IMR-90 (cell line): ENCODE measurements around the gene CPEB3. TPM values are rescaled to one million over a fixed set of nuclear protein-coding genes. Genes with fewer than 3 reads are reported as not detected.

Source experiments
- ATAC-seq: fragments of 200-7000 bp; cut with Tn5 transposase; 2 replicates; pipeline ENCODE4 v1.9.1; 2020; ENCODE audit warnings: low read depth, mild to moderate bottlenecking, moderate library complexity
- BruUV-seq: library from RNA; stranded (reverse); fragments of 400-500 nt; replicated peaks from 2 replicates; lab custom pipeline; 2021; lab: Mats Ljungman, UMichigan
- CTCF ChIA-PET: fragments of 300-600 bp; formaldehyde crosslinking; extraction: SDS; loops from one replicate; lab custom pipeline; 2021; ENCODE audit warnings: antibody characterized with exemption; lab: Yijun Ruan, JAX
- POLR2A ChIA-PET: fragments of 300-600 bp; sonication (Branson Sonifier 250); formaldehyde crosslinking; loops from one replicate; lab custom pipeline; 2022; ENCODE audit warnings: antibody characterized with exemption; ENCODE audit not compliant: unreplicated experiment; lab: Charles Lee
- DNase-seq: peaks from one replicate; pipeline ENCODE4 v3.0.0; 2013
- H2AFZ ChIP-seq: replicated peaks from 2 replicates; pipeline ENCODE3; 2013; ENCODE audit warnings: low read length, mild to moderate bottlenecking; ENCODE audit not compliant: poor library complexity
- H2AK5ac ChIP-seq: 2 replicates; pipeline ENCODE4 v1.6.1; 2013; ENCODE audit warnings: low read depth, low read length, inconsistent platforms
- H2AK9ac ChIP-seq: replicated peaks from 2 replicates; pipeline ENCODE3; 2013; ENCODE audit warnings: mild to moderate bottlenecking, low read depth, low read length, moderate library complexity; ENCODE audit not compliant: poor library complexity
- H2BK120ac ChIP-seq: 2 replicates; pipeline ENCODE4 v1.6.1; 2013; ENCODE audit warnings: low read depth, low read length, inconsistent platforms
- H2BK15ac ChIP-seq: 3 replicates; pipeline ENCODE4 v1.6.1; 2013; ENCODE audit warnings: low read depth, low read length, inconsistent platforms
- H2BK20ac ChIP-seq: 2 replicates; pipeline ENCODE4 v1.6.1; 2013; ENCODE audit warnings: low read depth, mild to moderate bottlenecking, inconsistent platforms, low read length, moderate library complexity
- H2BK5ac ChIP-seq: 2 replicates; pipeline ENCODE4 v1.6.1; 2013; ENCODE audit warnings: mild to moderate bottlenecking, low read depth, low read length, inconsistent platforms; ENCODE audit not compliant: poor library complexity, severe bottlenecking
- H3K14ac ChIP-seq: replicated peaks from 2 replicates; pipeline ENCODE4 v1.6.1; 2013; ENCODE audit warnings: low read depth, low read length, inconsistent platforms
- H3K18ac ChIP-seq: 2 replicates; pipeline ENCODE4 v1.6.1; 2013; ENCODE audit warnings: low read depth, low read length, control low read depth
- H3K23ac ChIP-seq: 2 replicates; pipeline ENCODE4 v1.6.1; 2013; ENCODE audit warnings: low read depth, low read length, inconsistent platforms
- H3K27ac ChIP-seq: 2 replicates; pipeline ENCODE4 v1.5.1; 2013; ENCODE audit warnings: mild to moderate bottlenecking, control low read depth, low read length; ENCODE audit not compliant: insufficient read depth
- H3K27me3 ChIP-seq: 2 replicates; pipeline ENCODE4 v1.6.1; 2013; ENCODE audit warnings: low read length; ENCODE audit not compliant: control insufficient read depth, insufficient read depth
- H3K36me3 ChIP-seq: 2 replicates; pipeline ENCODE4 v1.6.1; 2013; ENCODE audit warnings: low read length, mixed read lengths; ENCODE audit not compliant: control insufficient read depth, insufficient read depth
- H3K4ac ChIP-seq: 2 replicates; pipeline ENCODE4 v1.6.1; 2013; ENCODE audit warnings: low read depth, low read length, inconsistent platforms
- H3K4me1 ChIP-seq: 2 replicates; pipeline ENCODE4 v1.6.1; 2013; ENCODE audit warnings: low read length, mixed read lengths; ENCODE audit not compliant: control insufficient read depth, insufficient read depth
- H3K4me2 ChIP-seq: 2 replicates; pipeline ENCODE4 v1.6.1; 2013; ENCODE audit warnings: low read depth, mild to moderate bottlenecking, control low read depth, low read length, moderate library complexity
- H3K4me3 ChIP-seq: 2 replicates; pipeline ENCODE4 v1.5.1; 2013; ENCODE audit warnings: low read depth, mild to moderate bottlenecking, control low read depth, low read length, moderate library complexity; ENCODE audit not compliant: insufficient read depth
- H3K56ac ChIP-seq: 2 replicates; pipeline ENCODE4 v1.6.1; 2013; ENCODE audit warnings: low read length, inconsistent platforms; ENCODE audit not compliant: insufficient read depth; ENCODE audit errors: extremely low read depth
- H3K79me1 ChIP-seq, 2 experiments: 2 replicates each; pipeline ENCODE4 v1.6.1; 2013; ENCODE audit warnings: low read length in 2 of 2, inconsistent platforms in 1 of 2, low read depth in 1 of 2
- H3K9ac ChIP-seq: 2 replicates; pipeline ENCODE4 v1.6.1; 2013; ENCODE audit warnings: low read depth, low read length, control low read depth
- H3K9me1 ChIP-seq: 2 replicates; pipeline ENCODE4 v1.6.1; 2013; ENCODE audit warnings: low read length, inconsistent platforms; ENCODE audit not compliant: insufficient read depth
- H3K9me3 ChIP-seq: 2 replicates; pipeline ENCODE4 v1.6.1; 2013; ENCODE audit warnings: low read length; ENCODE audit not compliant: control insufficient read depth, insufficient read depth
- H4K20me1 ChIP-seq: 2 replicates; pipeline ENCODE4 v1.6.1; 2013; ENCODE audit warnings: low read length, inconsistent platforms; ENCODE audit not compliant: insufficient read depth
- H4K5ac ChIP-seq: 2 replicates; pipeline ENCODE4 v1.6.1; 2013; ENCODE audit warnings: mild to moderate bottlenecking, low read depth, low read length, control low read depth
- H4K8ac ChIP-seq, 2 experiments: 2 replicates each; pipeline ENCODE4 v1.6.1; 2013; ENCODE audit warnings: low read depth in 2 of 2, low read length in 2 of 2, control low read depth in 1 of 2, inconsistent platforms in 1 of 2
- H4K91ac ChIP-seq: 2 replicates; pipeline ENCODE4 v1.6.1; 2013; ENCODE audit warnings: low read depth, low read length, inconsistent platforms; ENCODE audit not compliant: insufficient read depth
- BHLHE40 ChIP-seq: fragments of 150-350 bp; IDR thresholded peaks from 2 replicates; pipeline ENCODE4 v1.6.1; 2016; ENCODE audit warnings: mild to moderate bottlenecking, low read depth, low read length
- CEBPB ChIP-seq: IDR thresholded peaks from 2 replicates; pipeline ENCODE4 v1.6.1; 2012; ENCODE audit warnings: low read depth, low read length, improper control_type of control experiment
- CHD1 ChIP-seq: IDR thresholded peaks from 2 replicates; pipeline ENCODE4 v1.6.1; 2012; ENCODE audit warnings: low read depth, low read length, improper control_type of control experiment
- FOS ChIP-seq: fragments of 150-350 bp; IDR thresholded peaks from 2 replicates; pipeline ENCODE4 v1.6.1; 2016; ENCODE audit warnings: low read depth, low read length
- MAFK ChIP-seq: IDR thresholded peaks from 2 replicates; pipeline ENCODE4 v1.6.1; 2012; ENCODE audit warnings: low read depth, low read length, improper control_type of control experiment
- MAZ ChIP-seq: IDR thresholded peaks from 2 replicates; pipeline ENCODE4 v1.6.1; 2012; ENCODE audit warnings: low read depth, mild to moderate bottlenecking, low read length, improper control_type of control experiment, moderate library complexity, borderline replicate concordance
- MXI1 ChIP-seq: IDR thresholded peaks from 2 replicates; pipeline ENCODE4 v1.6.1; 2012; ENCODE audit warnings: low read depth, mild to moderate bottlenecking, low read length, moderate library complexity, borderline replicate concordance
- RFX5 ChIP-seq: IDR thresholded peaks from 2 replicates; pipeline ENCODE4 v1.8.0; 2012; ENCODE audit warnings: low read depth, mild to moderate bottlenecking, low read length, moderate library complexity
- SMC3 ChIP-seq: fragments of 150-350 bp; IDR thresholded peaks from 2 replicates; pipeline ENCODE4 v1.6.1; 2016; ENCODE audit warnings: low read depth, mild to moderate bottlenecking, antibody characterized with exemption, low read length, moderate library complexity
- WGBS, 2 experiments: methylation state at CpG; one replicate each; pipeline versions ENCODE4 v1.1.5 to v1.1.7; 2013; ENCODE audit warnings: missing lambda C conversion rate in 2 of 2; ENCODE audit not compliant: insufficient read length in 1 of 2; ENCODE audit errors: extremely low coverage in 2 of 2; 5-methylcytosine and 5-hydroxymethylcytosine counted together
- dilution Hi-C: fragments of 300-500 bp; cut with HindIII; formaldehyde crosslinking; loops from one replicate; pipeline ENCODE4 v1.14.3; 2018; ENCODE audit warnings: low sequenced_read_pairs; ENCODE audit not compliant: unreplicated experiment
- in situ Hi-C: fragments of 300-500 bp; cut with MboI; formaldehyde crosslinking; loops from 3 replicates; pipeline ENCODE4 v1.14.3; 2019; ENCODE audit warnings: low sequenced_read_pairs, inconsistent platforms, mixed read lengths
- intact Hi-C: fragments of 100-400 bp; cut with micrococcal nuclease; formaldehyde crosslinking; loops from 2 replicates; pipeline ENCODE4 v1.10.0; 2022
- polyA plus RNA-seq, 3 experiments: library from polyadenylated mRNA; depleted of rRNA; stranded (reverse); fragments of >200 nt; gene quantifications; 2 replicates each; pipeline ENCODE4 v1.2.3, GENCODE V29; 2012; ENCODE audit warnings: low replicate concordance in 1 of 3
- total RNA-seq: library from RNA; depleted of rRNA; stranded (reverse); fragments of >200 nt; gene quantifications from 2 replicates; pipeline ENCODE4 v1.2.3, GENCODE V29; 2012
- TF ChIP-seq, protein P1 (sequence below): fragments of 150-350 bp; IDR thresholded peaks from 2 replicates; pipeline ENCODE4 v1.6.1; 2016; ENCODE audit warnings: low read depth, mild to moderate bottlenecking, low read length, moderate library complexity, borderline replicate concordance
- TF ChIP-seq, protein P2 (sequence below): fragments of 150-350 bp; IDR thresholded peaks from 2 replicates; pipeline ENCODE4 v1.6.1; 2017; ENCODE audit warnings: mild to moderate bottlenecking, antibody characterized with exemption, low read length, low read depth
- TF ChIP-seq, protein P3 (sequence below): conservative IDR thresholded peaks from 2 replicates; pipeline ENCODE4 v1.5.1; 2012; ENCODE audit warnings: mild to moderate bottlenecking, low read depth, low read length, improper control_type of control experiment

The CPEB3 gene
- total and polyA plus RNA-seq, 2 of the 4 experiments (the other 2 are of a cell fraction): 0.18 to 0.36 TPM

DNA sequence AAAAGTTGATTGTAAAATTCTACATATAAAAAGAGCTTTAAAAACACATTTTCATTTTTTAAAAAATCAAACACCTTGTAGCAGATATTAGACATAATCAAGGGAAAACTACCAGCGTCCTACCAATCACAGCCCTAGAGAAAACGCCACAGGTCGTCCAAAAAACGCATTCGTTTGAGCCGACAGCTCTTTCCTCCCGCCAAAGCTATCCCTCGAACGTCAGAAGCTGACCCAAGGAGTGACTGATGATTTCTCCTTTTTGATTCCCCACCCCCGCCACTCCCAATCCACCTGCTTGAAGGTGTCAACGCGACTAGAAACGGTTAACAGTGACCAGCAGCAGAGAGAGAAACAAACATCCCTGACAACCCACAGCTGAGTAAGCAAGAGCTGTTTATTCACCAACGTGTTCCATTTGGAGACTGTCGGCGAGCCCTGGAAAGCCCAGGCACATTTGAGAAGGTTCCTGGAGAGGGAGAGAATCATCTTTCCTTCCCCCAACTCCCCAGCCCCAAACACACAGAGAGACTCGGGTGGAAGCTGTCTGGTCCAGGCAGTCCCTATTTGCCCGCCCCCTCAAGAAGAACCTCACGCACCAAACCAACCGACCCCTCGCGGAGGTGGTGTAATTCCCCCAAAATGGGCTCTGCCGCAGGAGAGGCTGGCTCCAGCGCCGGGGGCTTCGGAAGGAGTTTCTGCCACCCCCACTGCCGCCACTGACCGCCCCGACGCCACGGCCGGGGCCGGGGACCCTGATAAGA, 622 bp downstream of the CPEB3 start (continued):
- TF ChIP-seq, protein P1, sequence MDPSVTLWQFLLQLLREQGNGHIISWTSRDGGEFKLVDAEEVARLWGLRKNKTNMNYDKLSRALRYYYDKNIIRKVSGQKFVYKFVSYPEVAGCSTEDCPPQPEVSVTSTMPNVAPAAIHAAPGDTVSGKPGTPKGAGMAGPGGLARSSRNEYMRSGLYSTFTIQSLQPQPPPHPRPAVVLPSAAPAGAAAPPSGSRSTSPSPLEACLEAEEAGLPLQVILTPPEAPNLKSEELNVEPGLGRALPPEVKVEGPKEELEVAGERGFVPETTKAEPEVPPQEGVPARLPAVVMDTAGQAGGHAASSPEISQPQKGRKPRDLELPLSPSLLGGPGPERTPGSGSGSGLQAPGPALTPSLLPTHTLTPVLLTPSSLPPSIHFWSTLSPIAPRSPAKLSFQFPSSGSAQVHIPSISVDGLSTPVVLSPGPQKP: no peak

DNA sequence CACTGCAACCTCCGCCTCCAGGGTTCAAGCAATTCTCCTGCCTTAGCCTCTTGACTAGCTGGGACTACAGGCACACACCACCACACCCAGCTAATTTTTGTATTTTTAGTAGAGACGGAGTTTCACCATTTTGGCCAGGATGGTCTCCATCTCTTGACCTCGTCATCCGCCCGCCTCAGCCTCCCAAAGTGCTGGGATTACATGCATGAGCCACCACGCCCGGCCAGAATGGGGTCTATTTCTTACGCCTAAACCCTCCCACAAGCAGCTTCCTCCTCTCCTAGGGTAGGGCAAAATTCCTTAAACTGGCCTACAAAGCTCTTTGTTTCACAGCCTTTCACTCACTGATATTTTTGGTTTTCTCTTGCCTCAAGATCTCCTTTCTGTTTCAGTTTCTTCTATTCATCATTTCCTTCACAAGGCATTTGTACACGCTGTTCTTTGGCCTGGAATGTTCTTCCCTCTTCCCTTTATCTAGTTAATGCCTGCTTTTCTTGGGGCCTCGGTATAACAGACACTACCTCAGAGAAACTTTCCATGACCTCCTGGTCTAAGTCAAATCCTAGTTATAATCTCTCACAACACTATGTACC, 6.7 kb downstream of the CPEB3 start:
- Histone ChIP-seq H2AFZ (no peak overlapping the region), H4K20me1 (no peaks in the 10 kb centered on the region), H2BK20ac (no peak overlapping the region), H2BK120ac (no peak overlapping the region), H3K4me1 (no peaks in the 10 kb centered on the region), H4K8ac (no peak overlapping the region), H3K9me3 (no peaks in the 10 kb centered on the region), H2BK15ac (no peak overlapping the region), H3K27ac (no peak overlapping the region), H3K36me3 (no peaks in the 10 kb centered on the region), H4K5ac (no peak overlapping the region), H3K9ac (no peak overlapping the region), H3K56ac (no peak overlapping the region), H4K91ac (no peak overlapping the region), H2BK5ac (no peak overlapping the region), H2AK5ac (no peak overlapping the region), H3K4me3 (no peak overlapping the region), H3K9me1 (no peaks in the 10 kb centered on the region), H3K27me3 (no peaks in the 10 kb centered on the region), H3K18ac (no peak overlapping the region), H3K23ac (no peak overlapping the region), H3K79me1 (no peaks in the 10 kb centered on the region; a peak in 1 of 4 replicates), H2AK9ac (no peak overlapping the region), H3K14ac (no peak overlapping the region), H3K4me2 (no peak overlapping the region), H3K4ac (no peak overlapping the region)
- ChIA-PET CTCF (interaction anchor here (0.6 kb wide), 1 partner anchor 108 kb away, joined by 3 read pairs; no protein-coding TSS in a partner anchor), POLR2A (no interaction called here)
- BruUV-seq: no TSS peak
- ATAC-seq (no peak; the same call in 1 of the 2 replicates), DNase-seq (no peak)
- 67% methylated on average over 1 of the region's 10 CpGs; no CpG with 5 or more reads in 1 of the 2 experiments for WGBS, 2 experiments
- in situ Hi-C loops: no loop called here
- intact Hi-C loops: no loop called here
- dilution Hi-C loops: no loop called here
- TF ChIP-seq BHLHE40 (no peak), CEBPB (no peak), FOS (no peak), RFX5 (no peak), MAZ (no peak), CHD1 (no peak), MXI1 (no peak), SMC3 (no peak), MAFK (no peak)
- TF ChIP-seq, protein P2, sequence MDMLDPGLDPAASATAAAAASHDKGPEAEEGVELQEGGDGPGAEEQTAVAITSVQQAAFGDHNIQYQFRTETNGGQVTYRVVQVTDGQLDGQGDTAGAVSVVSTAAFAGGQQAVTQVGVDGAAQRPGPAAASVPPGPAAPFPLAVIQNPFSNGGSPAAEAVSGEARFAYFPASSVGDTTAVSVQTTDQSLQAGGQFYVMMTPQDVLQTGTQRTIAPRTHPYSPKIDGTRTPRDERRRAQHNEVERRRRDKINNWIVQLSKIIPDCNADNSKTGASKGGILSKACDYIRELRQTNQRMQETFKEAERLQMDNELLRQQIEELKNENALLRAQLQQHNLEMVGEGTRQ: no peak
- TF ChIP-seq, protein P3, sequence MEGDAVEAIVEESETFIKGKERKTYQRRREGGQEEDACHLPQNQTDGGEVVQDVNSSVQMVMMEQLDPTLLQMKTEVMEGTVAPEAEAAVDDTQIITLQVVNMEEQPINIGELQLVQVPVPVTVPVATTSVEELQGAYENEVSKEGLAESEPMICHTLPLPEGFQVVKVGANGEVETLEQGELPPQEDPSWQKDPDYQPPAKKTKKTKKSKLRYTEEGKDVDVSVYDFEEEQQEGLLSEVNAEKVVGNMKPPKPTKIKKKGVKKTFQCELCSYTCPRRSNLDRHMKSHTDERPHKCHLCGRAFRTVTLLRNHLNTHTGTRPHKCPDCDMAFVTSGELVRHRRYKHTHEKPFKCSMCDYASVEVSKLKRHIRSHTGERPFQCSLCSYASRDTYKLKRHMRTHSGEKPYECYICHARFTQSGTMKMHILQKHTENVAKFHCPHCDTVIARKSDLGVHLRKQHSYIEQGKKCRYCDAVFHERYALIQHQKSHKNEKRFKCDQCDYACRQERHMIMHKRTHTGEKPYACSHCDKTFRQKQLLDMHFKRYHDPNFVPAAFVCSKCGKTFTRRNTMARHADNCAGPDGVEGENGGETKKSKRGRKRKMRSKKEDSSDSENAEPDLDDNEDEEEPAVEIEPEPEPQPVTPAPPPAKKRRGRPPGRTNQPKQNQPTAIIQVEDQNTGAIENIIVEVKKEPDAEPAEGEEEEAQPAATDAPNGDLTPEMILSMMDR: no peak
